ENCODE results near the gene CIAPIN1.

Gene CIAPIN1

GRCh38 chr16:57382535-57383275, 64.5 kb downstream of the CIAPIN1 start:
- no peak for DNase-seq (ENCODE audit: low read depth in 2 of 2)

GRCh38 chr16:57381791-57382534, 65.2 kb downstream of the CIAPIN1 start:
- DNase-seq (ENCODE audit: low read depth in 2 of 2) = no peak

GRCh38 chr16:57380671-57381462, 66.3 kb downstream of the CIAPIN1 start:
- DNase-seq (ENCODE audit: low read depth in 2 of 2) = no peak

- no peak for DNase-seq (ENCODE audit: low read depth in 2 of 2)
These were observed 67.6 kb downstream of the CIAPIN1 start for GRCh38 chr16:57379579-57379978.

All from stimulated activated CD4-positive, alpha-beta T cell treated with anti-CD3 and anti-CD28 coated beads, Interleukin-15, amount 100 ng/mL, for 48 hours (primary cell).